CD4-positive, alpha-beta T cell treated with Interleukin-4 for 4 hours (primary cell): ENCODE results near the gene RETREG1.
A peak's percentile ranks its signal among the peaks of the same experiment; 100 is the strongest.
"Not testable (repeated sequence)": the region's sequence is repeated elsewhere in the genome, so short reads cannot be mapped to it uniquely, and the experiment has no call there.

ENCODE experiments used
- DNase-seq: peaks from one replicate; pipeline ENCODE4 v3.0.0-alpha.2; 2020

Gene RETREG1

GRCh38 chr5:16483361-16483760, 133.4 kb downstream of the RETREG1 start:
- no peak for DNase-seq

DNA sequence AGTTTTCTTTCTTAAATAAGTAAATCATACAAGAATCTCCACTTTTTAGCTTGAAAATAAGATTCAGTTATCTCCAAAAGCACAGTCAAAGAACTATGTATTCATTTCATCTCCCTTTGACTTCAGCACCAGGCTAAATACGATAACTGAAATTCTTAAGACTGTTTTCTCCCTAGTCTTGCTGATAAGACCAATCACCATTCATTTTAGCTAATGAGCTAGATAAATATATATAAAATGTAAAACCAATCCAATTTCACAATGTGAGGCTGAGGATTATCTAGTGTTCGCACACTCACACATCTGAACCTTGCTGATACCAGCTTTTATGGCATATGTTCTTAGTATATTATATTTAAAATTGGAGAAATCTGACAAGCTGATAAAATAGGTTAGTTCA, 133.9 kb downstream of the RETREG1 start:
- no peak for DNase-seq

GRCh38 chr5:16480821-16481538, 135.8 kb downstream of the RETREG1 start:
- DNase-seq: no peak

DNA sequence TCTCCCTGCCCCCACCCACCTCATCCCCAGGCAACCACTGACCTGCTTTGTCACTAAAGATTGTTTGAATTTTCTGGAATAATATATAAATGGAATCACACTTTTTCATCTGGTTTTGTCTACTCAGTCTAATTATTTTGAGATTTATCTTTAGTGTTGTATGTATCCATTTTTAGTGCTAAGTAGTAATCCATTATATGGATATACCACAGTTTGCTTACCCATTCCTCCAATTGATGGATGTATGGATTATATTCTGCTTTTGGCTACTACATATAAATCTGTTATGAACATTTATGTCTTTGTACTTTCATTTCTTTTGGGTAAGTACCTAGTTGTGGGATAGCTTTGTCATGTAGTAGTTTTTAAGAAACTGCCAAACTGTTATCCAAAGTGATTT, 136.7 kb downstream of the RETREG1 start:
- no peak for DNase-seq

GRCh38 chr5:16477541-16477940, 139.3 kb downstream of the RETREG1 start:
- DNase-seq: no peak

GRCh38 chr5:16476417-16476816, 140.4 kb downstream of the RETREG1 start:
- DNase-seq: not testable (repeated sequence)

GRCh38 chr5:16471387-16471786, 145.4 kb downstream of the RETREG1 start:
- DNase-seq: no peak

DNA sequence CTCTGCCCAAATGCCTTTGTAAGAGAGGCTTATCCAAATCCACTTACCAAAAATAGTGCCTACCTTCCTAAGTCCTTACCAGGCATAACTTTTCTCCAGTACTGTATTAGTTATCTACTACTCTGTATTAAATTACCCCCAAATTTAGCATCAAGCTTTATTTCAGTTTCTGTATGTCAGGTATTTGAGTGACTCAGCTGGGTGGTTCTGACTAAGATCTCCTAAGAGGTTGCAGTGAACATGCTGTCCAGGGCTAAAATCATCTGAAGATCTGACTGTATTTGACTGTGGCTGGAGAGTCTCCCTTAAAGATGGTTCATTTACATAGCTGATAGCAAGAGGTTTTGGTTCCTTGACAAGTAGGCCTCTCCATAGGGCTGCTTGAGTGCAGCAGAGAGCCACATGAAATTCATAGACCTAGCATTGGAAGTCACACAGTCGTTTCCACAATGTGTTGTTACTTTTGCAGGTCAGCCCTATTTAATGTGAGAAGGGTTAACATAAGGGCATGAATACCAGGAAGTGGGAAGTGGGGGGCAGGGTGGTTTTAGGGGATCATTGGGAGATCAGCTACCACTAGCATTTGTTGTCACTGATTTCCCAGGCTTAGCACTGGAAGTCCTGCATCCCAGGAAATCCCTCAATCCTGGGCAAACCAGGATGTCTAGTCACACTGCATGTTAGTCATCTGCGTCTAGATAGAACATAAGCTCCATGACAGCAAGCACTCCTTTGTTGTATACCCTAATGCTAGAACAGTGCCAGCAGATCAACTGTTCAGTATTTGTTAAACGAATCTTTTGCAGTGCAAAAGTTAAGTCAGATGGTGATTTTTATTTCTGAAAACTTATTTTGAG, 149.2 kb downstream of the RETREG1 start:
- DNase-seq: no peak

- peak; percentile 89 for DNase-seq
Observed at GRCh38 chr5:16465544-16466432, 151.0 kb downstream of the RETREG1 start, which contains the start of gene ZNF622. ZNF622 (minus strand) TSS chr5:16465800; CDS start chr5:16465665, 135 bp downstream.

GRCh38 chr5:16464664-16465543, 151.9 kb downstream of the RETREG1 start:
- no peak for DNase-seq

DNA sequence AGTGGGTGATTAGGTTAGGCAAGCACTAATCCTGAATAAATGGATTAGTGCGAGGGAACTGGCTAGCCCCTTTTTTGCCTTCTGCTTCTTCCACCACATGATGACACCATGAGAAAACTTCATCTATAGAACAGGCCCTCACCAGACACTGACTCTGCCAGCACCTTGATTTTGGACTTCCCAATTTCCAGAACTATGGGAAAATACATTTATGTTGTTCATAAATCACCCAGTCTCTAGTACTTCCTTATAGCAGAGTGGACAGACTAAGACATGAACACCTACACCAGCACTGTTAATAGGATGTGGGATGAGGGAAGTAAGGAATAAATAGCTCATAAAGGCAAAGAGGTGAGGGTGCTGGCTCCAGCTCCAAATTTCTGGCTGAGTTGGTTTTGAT, 152.6 kb downstream of the RETREG1 start:
- DNase-seq: no peak

- no peak for DNase-seq
Observed at GRCh38 chr5:16461782-16462181, 155.0 kb downstream of the RETREG1 start.

- no peak for DNase-seq
Observed at GRCh38 chr5:16461026-16461425, 155.8 kb downstream of the RETREG1 start.

GRCh38 chr5:16459451-16459850, 157.3 kb downstream of the RETREG1 start:
- no peak for DNase-seq

- no peak for DNase-seq
Observed at GRCh38 chr5:16457853-16458252, 158.9 kb downstream of the RETREG1 start.

GRCh38 chr5:16457451-16457850, 159.3 kb downstream of the RETREG1 start:
- no peak for DNase-seq

- DNase-seq: peak; percentile 72
Observed at GRCh38 chr5:16456103-16456832, 160.5 kb downstream of the RETREG1 start.

DNA sequence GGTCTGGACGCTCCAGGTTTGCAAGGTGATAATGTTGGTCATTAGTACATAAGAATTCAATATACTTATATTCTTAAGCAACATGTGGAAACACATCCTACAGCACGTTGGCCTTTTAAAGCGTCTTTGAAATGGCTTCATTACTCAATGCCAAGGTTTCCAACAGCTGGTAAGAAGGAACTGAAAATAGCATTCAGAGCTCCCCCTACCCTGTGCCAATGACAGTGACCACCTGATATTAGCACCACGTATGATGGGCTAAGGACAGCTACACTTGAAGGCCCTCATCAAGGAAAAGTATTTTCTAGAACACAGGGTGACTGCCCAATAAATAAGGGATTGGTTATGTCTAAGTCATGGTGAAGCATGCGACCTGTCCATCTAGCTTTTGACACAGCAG, 161.1 kb downstream of the RETREG1 start:
- DNase-seq: no peak

- no peak for DNase-seq
Observed at GRCh38 chr5:16454686-16455085, 162.1 kb downstream of the RETREG1 start.

GRCh38 chr5:16453609-16454008, 163.2 kb downstream of the RETREG1 start:
- no peak for DNase-seq

GRCh38 chr5:16450163-16450562, 166.6 kb downstream of the RETREG1 start:
- no peak for DNase-seq
